T47D (cell line): Measurements from ENCODE around the gene TCF7L1.
A peak's percentile ranks its signal among the peaks of the same experiment; 100 is the strongest.
"Not testable (repeated sequence)": the region's sequence is repeated elsewhere in the genome, so short reads cannot be mapped to it uniquely, and the experiment has no call there.

ENCODE experiments used
- DNase-seq, 2 experiments: peaks; one replicate each; pipeline versions ENCODE4 v3.0.0 to v3.0.0-alpha.2; 2011 to 2012; ENCODE audit warnings: low read depth in 1 of 2, low spot score in 1 of 2
- JUND ChIP-seq: IDR thresholded peaks from 2 replicates; pipeline ENCODE4 v1.6.1; 2012; ENCODE audit warnings: low read depth
- in situ Hi-C: cut with HindIII; loops from 2 replicates; pipeline ENCODE4 v1.10.0; 2016; ENCODE audit warnings: low sequenced_read_pairs, low pct_unique_long_range_greater_than_20kb

Gene TCF7L1

DNA sequence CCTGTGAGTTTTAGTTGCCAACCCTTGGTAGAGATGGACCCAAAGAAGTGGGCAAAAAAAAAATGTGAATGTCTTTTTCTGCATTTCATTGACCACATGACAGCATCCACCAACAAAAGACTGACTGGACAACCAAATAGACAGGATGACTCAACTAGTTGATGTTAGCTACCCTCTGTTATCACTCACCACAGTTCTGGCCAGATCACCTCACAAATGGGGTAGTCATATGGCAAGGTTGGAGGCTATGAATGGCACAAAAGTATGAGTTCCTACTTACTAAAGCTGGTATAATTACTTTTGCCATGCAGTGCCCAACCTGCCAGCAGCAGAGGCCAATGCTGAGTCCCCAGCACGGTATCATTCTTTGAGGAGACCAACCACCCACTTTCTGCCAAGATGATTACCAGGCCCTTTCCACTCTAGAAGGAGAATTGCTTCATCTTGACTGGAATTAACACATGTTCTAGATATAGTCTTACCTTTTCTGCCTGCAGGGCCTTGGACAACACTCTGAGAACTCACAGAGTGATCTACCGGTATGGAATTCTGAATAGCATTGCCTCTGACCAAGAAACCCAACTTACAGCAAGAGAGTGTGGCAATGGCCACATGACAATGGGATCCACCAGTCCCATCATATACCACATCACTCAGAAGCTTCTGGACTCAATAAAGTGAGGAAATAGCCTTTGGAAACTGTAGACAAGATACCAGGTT, 20.1 kb upstream of the TCF7L1 start:
- in situ Hi-C loops: no loop called here
- no peak for TF ChIP-seq JUND
- DNase-seq: no peak

DNA sequence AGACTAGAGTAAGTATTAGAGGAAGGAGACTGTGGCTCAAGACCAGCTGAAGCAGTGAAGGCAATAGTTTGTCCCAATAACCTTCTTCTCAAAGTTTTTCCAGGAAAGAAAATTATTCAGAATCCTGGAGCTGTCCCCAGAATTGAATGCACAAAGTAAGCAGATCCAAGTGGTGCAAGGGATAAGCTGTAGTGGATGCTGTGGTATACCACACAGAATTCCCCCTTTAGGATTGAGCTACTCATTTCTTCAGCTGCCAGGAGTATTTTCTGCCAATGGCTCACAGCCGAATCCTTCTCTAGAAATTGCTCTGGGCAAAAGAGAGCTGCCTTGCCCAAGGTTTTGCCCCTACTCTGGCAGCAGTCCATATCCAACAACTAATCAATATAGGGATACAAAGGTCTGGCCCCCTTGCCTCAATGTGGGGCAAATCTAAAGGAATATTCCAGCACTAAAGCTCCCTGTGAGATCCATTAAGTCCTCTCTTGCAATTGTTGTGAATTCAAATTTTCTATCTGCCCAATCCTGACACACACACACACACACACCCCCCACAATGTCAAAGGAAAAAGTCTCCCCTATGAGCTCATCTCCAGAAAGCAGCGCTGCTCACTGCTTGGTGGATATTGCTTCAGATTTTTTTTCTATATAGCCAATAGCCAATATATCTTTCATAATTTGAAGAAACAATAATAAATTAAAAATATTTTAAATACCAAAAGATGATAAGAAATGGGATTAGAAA, 18.4 kb upstream of the TCF7L1 start:
- TF ChIP-seq JUND: no peak
- DNase-seq: no peak
- in situ Hi-C loops: no loop called here

DNA sequence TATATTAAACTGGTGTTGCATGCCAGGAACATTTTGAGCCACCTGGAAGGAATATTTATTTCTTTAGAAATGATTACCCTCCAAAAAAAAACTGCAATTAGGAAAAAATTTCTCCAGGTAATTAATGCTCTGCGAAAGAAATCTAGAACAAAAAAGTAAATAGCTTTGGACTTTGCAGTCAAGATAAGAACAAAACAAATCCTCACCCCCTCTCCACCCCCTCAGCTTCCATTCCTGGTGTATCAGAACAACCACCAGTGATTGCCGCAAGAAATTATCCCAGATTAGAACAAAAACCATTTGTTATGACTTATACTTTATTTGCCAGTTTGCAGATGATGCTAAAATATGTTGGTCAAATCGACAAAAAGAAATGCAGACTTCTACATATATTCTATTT, 17.0 kb upstream of the TCF7L1 start:
- no peak for DNase-seq
- in situ Hi-C loops: no loop called here
- TF ChIP-seq JUND: no peak

DNA sequence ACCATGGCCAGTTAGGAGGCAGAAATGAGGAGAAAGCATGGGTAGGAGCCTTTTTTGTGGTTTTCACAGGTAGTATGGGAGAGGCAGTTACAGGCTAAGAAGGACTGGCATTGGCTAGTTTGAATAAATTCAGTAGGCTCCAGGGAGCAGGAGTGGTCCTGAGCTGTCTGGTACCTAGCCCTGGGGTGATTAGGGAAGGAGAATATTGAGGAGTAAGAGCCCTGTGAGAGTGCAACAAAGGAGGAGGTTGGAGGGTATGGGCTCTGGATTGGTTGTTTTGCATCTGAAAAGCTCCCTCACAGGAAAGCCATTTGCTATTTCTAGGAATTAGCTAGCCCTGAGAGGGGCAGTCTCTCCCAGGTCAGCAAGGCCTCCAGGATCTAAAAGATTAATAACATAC, 13.3 kb upstream of the TCF7L1 start:
- in situ Hi-C loops: no loop called here
- TF ChIP-seq JUND: no peak
- DNase-seq: no peak

GRCh38 chr2:85120363-85120762, 12.8 kb upstream of the TCF7L1 start:
- DNase-seq: no peak
- no peak for TF ChIP-seq JUND
- in situ Hi-C loops: no loop called here

DNA sequence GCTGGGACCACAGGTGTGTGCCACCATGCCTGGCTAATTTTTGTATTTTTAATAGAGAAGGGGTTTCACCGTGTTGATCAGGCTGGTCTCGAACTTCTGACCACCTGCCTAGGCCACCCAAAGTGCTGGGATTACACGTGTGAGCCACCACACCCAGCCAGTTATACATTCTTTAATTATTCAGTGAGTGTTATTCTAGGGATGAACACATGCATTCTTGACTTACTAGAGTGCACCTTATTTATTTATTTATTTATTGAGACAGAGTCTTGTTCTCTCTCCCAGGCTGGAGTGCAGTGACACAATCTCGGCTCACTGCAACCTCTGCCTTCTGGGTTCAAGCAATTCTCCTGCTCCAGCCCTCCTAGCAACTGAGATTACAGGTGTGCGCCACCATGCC, 6.7 kb upstream of the TCF7L1 start:
- DNase-seq, in situ Hi-C loops: not testable (repeated sequence)

DNA sequence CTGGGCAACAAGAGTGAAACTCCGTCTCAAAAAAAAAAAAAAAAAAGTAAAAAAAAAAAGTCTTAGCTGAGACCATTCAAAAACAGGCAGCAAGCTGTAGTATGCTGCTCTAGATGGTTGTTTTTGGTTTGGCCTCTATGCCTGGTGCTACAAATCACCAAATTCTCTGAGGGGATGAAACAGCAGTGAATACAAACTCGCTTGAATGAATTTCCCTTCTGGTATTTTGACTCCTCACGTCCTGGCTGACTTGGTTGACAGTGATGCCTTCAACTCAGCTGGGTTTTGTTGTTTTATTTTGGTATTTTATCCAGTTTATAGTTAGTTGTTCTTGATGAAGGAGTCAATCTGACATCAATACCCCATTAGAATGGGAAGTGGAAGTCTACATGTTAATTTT, 3.3 kb upstream of the TCF7L1 start:
- no peak for DNase-seq
- in situ Hi-C loops: no loop called here
- TF ChIP-seq JUND: no peak

DNA sequence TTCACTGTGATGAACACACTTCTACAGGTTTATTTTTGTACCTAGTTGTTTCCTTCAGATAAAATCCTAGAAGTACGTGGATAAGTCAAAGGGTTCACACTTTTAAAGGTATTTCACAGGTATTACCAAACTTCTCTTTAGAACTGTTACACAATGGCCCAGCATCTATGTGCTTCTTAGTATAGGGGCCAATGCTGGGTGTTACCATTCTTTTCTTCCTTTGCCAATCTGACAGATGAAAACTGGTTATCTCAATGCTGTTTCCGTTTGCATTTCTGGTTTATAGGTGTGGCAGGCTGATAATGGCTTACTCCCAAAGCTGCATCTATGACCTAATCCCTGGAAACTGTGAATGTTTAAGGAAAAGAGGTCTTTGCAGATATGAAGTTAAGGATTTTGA, 2.8 kb upstream of the TCF7L1 start:
- in situ Hi-C loops: no loop called here
- DNase-seq: no peak
- no peak for TF ChIP-seq JUND

GRCh38 chr2:85131116-85131515, 2.1 kb upstream of the TCF7L1 start:
- in situ Hi-C loops: no loop called here
- no peak for TF ChIP-seq JUND
- peak in 1 of 2 experiments; percentile 44 for DNase-seq

GRCh38 chr2:85132397-85132796, 795 bp upstream of the TCF7L1 start:
- peak in 1 of 2 experiments; percentile 42 for DNase-seq
- in situ Hi-C loops: no loop called here
- TF ChIP-seq JUND: no peak

DNA sequence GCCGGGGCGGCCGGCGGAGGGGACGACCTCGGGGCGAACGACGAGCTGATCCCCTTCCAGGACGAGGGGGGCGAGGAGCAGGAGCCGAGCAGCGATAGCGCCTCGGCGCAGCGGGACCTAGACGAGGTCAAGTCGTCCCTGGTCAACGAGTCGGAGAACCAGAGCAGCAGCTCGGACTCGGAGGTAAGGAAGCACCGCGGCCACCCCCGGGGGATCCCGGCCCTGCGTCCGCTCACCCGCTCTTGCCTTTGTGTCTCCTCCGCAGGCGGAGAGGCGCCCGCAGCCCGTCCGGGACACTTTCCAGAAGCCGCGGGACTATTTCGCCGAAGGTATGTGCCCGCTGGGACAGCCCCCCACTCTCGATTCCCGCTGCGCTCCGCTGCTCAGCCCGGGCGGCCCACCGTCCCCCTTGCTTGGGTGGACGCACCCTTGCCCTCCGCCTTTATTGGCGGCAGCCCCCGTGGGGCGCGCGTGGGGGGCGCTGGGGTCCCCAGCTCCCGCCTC, 611 bp downstream of the TCF7L1 start:
- no peak for TF ChIP-seq JUND
- in situ Hi-C loops: no loop called here
- DNase-seq: peak; percentile 51 to 56

DNA sequence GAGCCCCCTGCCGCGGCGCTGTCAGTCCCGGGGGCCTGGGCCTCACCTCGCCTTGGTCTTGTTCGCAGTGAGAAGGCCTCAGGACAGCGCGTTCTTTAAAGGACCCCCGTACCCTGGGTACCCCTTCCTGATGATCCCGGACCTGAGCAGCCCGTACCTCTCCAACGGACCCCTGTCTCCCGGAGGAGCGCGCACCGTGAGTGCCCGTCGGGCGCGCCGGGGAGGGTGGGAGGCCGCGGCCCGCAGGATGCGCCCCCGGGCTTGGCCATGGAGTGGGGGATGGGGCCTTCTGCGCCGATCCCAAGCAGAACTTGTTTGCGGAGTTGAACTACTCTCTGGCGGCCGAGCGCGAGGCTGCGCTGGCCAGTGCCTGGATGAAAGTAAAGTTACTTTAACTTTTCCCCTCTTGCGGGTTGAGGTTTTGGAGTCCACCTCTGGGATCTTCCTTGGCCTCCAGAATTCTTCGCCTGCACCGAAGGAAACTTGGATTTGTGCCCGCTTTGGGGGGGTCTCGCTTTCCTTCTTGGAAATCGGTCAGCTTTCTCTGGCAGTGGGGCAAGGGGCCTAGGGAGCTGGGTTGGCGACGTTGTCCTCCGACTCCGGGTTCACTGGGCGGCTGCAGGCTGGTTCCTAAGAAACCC, 1.2 kb downstream of the TCF7L1 start:
- in situ Hi-C loops: no loop called here
- TF ChIP-seq JUND: no peak
- peak; percentile 43 to 53 for DNase-seq
